H1 (cell line): ENCODE results near the gene RELT. TPM values are rescaled to one million over a fixed set of nuclear protein-coding genes. Genes with fewer than 3 reads are reported as not detected.

Source experiments
- CEBPB ChIP-seq: IDR thresholded peaks from 2 replicates; pipeline ENCODE4 v1.6.1; 2012; ENCODE audit warnings: low read depth, low read length
- CTCF ChIP-seq, 3 experiments: IDR thresholded peaks; 1 replicate in 2 of 3; 2 replicates in 1 of 3; pipeline versions ENCODE4 v1.5.1 to v1.6.1; 2011; ENCODE audit warnings: low read length in 3 of 3, mild to moderate bottlenecking in 3 of 3, inconsistent platforms in 2 of 3, low read depth in 1 of 3, moderate library complexity in 1 of 3; ENCODE audit not compliant: insufficient read depth in 1 of 3; ENCODE audit errors: control extremely low read depth in 1 of 3
- polyA plus RNA-seq, 7 experiments: library from polyadenylated mRNA; depleted of rRNA in 3 of 7; stranded (reverse) in 5 of 7; unstranded in 2 of 7; fragments of >200 nt in 5 of 7; fragments of 200-250 nt in 2 of 7; gene quantifications; 1 replicate in 5 of 7; 2 replicates in 1 of 7; 4 replicates in 1 of 7; pipeline versions ENCODE4 v1.2.1 to v1.2.3, GENCODE V29; 2011 to 2013; ENCODE audit warnings: missing spikeins in 2 of 7, mixed read lengths in 2 of 7
- total RNA-seq: library from RNA; stranded (reverse); fragmentation: NEBNext Ultra II Directional; extraction: Animal tissue kit (Norgen Biotek cat#: 25700); gene quantifications from 2 replicates; pipeline ENCODE4 v1.2.1, GENCODE V29; 2021

The RELT gene
- total and polyA plus RNA-seq, 2 of the 8 experiments (the other 6 are each of a cell fraction or from before 2014, with no cell fraction given): 3.4 to 5.7 TPM

- TF ChIP-seq CTCF (IDR thresholded peaks at IDR 0.05; ENCODE audit: control extremely low read depth in 1 of 3, insufficient read depth in 1 of 3, low read depth in 1 of 3, low read length in 3 of 3): no peak
- no peak for TF ChIP-seq CEBPB
Measured at GRCh38 chr11:73360743-73361369, 15.3 kb upstream of the RELT start (continued).
